ENCODE results near the gene PZP.

The PZP gene

DNA sequence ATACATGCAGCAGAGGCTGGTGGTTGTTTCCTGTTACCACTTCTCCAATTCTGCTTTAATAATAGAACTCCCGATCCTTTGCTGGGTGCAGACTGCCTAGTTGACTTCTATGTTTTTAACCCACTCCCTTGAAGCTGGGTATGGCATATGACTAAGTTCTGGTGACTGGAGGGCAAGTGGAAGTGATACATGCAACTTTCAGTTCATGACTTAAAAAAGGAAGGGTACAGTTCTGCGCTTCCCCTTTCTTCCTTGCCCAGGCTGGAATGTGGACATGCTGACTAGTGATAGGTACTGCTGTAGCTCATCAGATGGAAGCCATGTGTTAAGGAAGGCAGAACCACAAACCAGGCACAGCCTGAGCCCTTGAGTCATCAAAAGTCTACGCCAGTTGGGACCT is 90.0 kb downstream of the PZP start:
- H3K4me3 ChIP-seq (replicated peaks; ENCODE audit: low read depth, low read length): no peak overlapping the region
- no peak for DNase-seq (ENCODE audit: low read depth)
- TF ChIP-seq CTCF (IDR thresholded peaks at IDR 0.05; ENCODE audit: low read length, missing control alignments): no peak

GRCh38 chr12:9115731-9116559 is 92.2 kb downstream of the PZP start, which contains the start of gene A2M:
Gene A2M (minus strand): TSS chr12:9115919. CDS start chr12:9115849, 70 bp downstream.
- DNase-seq (ENCODE audit: low read depth): peak; percentile 8
- no peak within 1 kb of the TSS for H3K4me3 ChIP-seq (replicated peaks; ENCODE audit: low read depth, low read length)
- no peak for TF ChIP-seq CTCF (IDR thresholded peaks at IDR 0.05; ENCODE audit: low read length, missing control alignments)

DNA sequence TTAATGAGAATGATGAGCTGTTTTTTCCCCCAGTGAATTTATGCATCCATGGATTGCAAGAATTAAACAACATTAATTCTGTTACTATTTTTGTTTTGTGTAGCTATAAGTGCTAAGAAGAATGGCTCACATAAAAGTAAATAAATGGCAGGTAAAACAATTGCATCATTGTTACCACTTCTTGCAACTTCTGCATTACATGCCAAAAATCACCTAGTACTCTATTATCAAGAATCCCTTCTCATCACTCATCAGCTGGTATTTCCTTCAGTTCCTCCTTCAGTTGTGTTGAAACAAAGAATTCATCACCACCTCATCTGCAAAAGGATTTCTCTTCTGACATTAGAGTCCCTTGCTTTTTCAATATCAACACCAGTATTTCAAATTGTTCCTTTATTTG is 93.2 kb downstream of the PZP start:
- DNase-seq (ENCODE audit: low read depth): no peak
- no peak overlapping the region for H3K4me3 ChIP-seq (replicated peaks; ENCODE audit: low read depth, low read length)
- no peak for TF ChIP-seq CTCF (IDR thresholded peaks at IDR 0.05; ENCODE audit: low read length, missing control alignments)

GRCh38 chr12:9113987-9114309 is 94.2 kb downstream of the PZP start:
- DNase-seq (ENCODE audit: low read depth): no peak
- TF ChIP-seq CTCF (IDR thresholded peaks at IDR 0.05; ENCODE audit: low read length, missing control alignments): no peak
- H3K4me3 ChIP-seq (replicated peaks; ENCODE audit: low read depth, low read length): no peak overlapping the region

GRCh38 chr12:9113296-9113986 is 94.8 kb downstream of the PZP start:
- TF ChIP-seq CTCF (IDR thresholded peaks at IDR 0.05; ENCODE audit: low read length, missing control alignments): no peak
- no peak for DNase-seq (ENCODE audit: low read depth)
- no peak overlapping the region for H3K4me3 ChIP-seq (replicated peaks; ENCODE audit: low read depth, low read length)

GRCh38 chr12:9112076-9112853 is 95.9 kb downstream of the PZP start:
- DNase-seq (ENCODE audit: low read depth): no peak
- H3K4me3 ChIP-seq (replicated peaks; ENCODE audit: low read depth, low read length): no peak overlapping the region
- TF ChIP-seq CTCF (IDR thresholded peaks at IDR 0.05; ENCODE audit: low read length, missing control alignments): no peak
